GM12878 (cell line): ENCODE measurements around the gene RGS6. TPM values are rescaled to one million over a fixed set of nuclear protein-coding genes. Genes with fewer than 3 reads are reported as not detected.

Experiments used
- CREB1 ChIP-seq: IDR thresholded peaks from 2 replicates; pipeline ENCODE4 v1.6.1; 2012; ENCODE audit warnings: low read depth, mild to moderate bottlenecking, inconsistent platforms
- DPF2 ChIP-seq: fragments of 450-650 bp; IDR thresholded peaks from 2 replicates; pipeline ENCODE4 v1.6.1; 2017; ENCODE audit warnings: mild to moderate bottlenecking
- EP300 ChIP-seq, 2 experiments: fragments of 150-350 bp in 1 of 2; IDR thresholded peaks; 2 replicates each; pipeline ENCODE4 v1.6.1; 2011 to 2012; ENCODE audit warnings: low read depth in 2 of 2, low read length in 2 of 2, borderline replicate concordance in 1 of 2, improper control_type of control experiment in 1 of 2, inconsistent platforms in 1 of 2; ENCODE audit not compliant: control insufficient read depth in 1 of 2
- GATAD2B ChIP-seq: fragments of 450-650 bp; conservative IDR thresholded peaks from 2 replicates; pipeline ENCODE4 v1.6.1; 2017; ENCODE audit warnings: low read depth, mild to moderate bottlenecking, moderate library complexity
- HDAC2 ChIP-seq: fragments of 200-600 bp; sonication (generic); IDR thresholded peaks from 2 replicates; pipeline ENCODE4 v1.6.1; 2017
- HDGF ChIP-seq: fragments of 450-650 bp; IDR thresholded peaks from 2 replicates; pipeline ENCODE4 v1.6.1; 2016; ENCODE audit warnings: antibody characterized with exemption
- IKZF2 ChIP-seq, 2 experiments: fragments of 450-650 bp; IDR thresholded peaks; 2 replicates each; pipeline ENCODE4 v1.6.1; 2017; ENCODE audit warnings: mild to moderate bottlenecking in 2 of 2, moderate library complexity in 2 of 2
- MXI1 ChIP-seq: fragments of 150-350 bp; IDR thresholded peaks from 2 replicates; pipeline ENCODE4 v1.6.1; 2011; ENCODE audit warnings: low read depth, mild to moderate bottlenecking, inconsistent platforms, low read length, improper control_type of control experiment
- NFIC ChIP-seq: IDR thresholded peaks from 2 replicates; pipeline ENCODE4 v1.6.1; 2012; ENCODE audit warnings: low read depth, mild to moderate bottlenecking, inconsistent platforms, low read length, moderate library complexity
- NR2F1 ChIP-seq: fragments of 450-650 bp; conservative IDR thresholded peaks from 2 replicates; pipeline ENCODE4 v1.6.1; 2017; ENCODE audit warnings: mild to moderate bottlenecking
- PAX8 ChIP-seq: fragments of 450-650 bp; IDR thresholded peaks from 2 replicates; pipeline ENCODE4 v1.6.1; 2017; ENCODE audit warnings: mild to moderate bottlenecking, moderate library complexity
- POLR2A ChIP-seq: IDR thresholded peaks from 2 replicates; pipeline ENCODE4 v1.6.1; 2011; ENCODE audit warnings: low read depth, mild to moderate bottlenecking, low read length
- POU2F2 ChIP-seq: IDR thresholded peaks from 3 replicates; pipeline ENCODE4 v1.6.1; 2011; ENCODE audit warnings: low read depth, mild to moderate bottlenecking, low read length, borderline replicate concordance
- RAD21 ChIP-seq: IDR thresholded peaks from 2 replicates; pipeline ENCODE4 v1.6.1; 2011; ENCODE audit warnings: mild to moderate bottlenecking, low read depth, low read length, moderate library complexity; ENCODE audit not compliant: insufficient read depth
- SMC3 ChIP-seq: IDR thresholded peaks from 2 replicates; pipeline ENCODE4 v1.6.1; 2011; ENCODE audit warnings: low read length, improper control_type of control experiment, borderline replicate concordance
- SREBF2 ChIP-seq: IDR thresholded peaks from 2 replicates; pipeline ENCODE4 v1.6.1; 2012; ENCODE audit warnings: mild to moderate bottlenecking, low read length
- polyA plus RNA-seq, 11 experiments: library from polyadenylated mRNA; depleted of rRNA in 4 of 11; unstranded in 6 of 11; stranded (reverse) in 5 of 11; fragments of >200 nt; fragmentation: Nextera tagmentation in 4 of 11; fragmentation: Illumina TruSeq in 1 of 11; extraction: Ambion mirVana in 4 of 11; extraction: Trizol in 1 of 11; gene quantifications; 1 replicate in 1 of 11; 2 replicates in 10 of 11; pipeline versions ENCODE4 v1.2.1 to v1.2.3, GENCODE V29; 2011 to 2016; ENCODE audit warnings: inconsistent platforms in 2 of 11, missing spikeins in 2 of 11, low read depth in 1 of 11
- total RNA-seq, 4 experiments: library from RNA; depleted of rRNA in 3 of 4; stranded (reverse); fragments of >200 nt in 3 of 4; fragmentation: Illumina TruSeq in 1 of 4; extraction: Trizol in 1 of 4; gene quantifications; 2 replicates each; pipeline versions ENCODE4 v1.2.1 to v1.2.3, GENCODE V29; 2013 to 2021
- TF ChIP-seq, protein P1 (sequence below): IDR thresholded peaks from 2 replicates; pipeline ENCODE4 v1.6.1; 2012; ENCODE audit warnings: low read depth, low read length, improper control_type of control experiment
- TF ChIP-seq, protein P2 (sequence below): fragments of 150-350 bp; IDR thresholded peaks from 2 replicates; pipeline ENCODE4 v1.6.1; 2016; ENCODE audit warnings: low read depth, low read length
- TF ChIP-seq, protein P3 (sequence below): fragments of 450-650 bp; IDR thresholded peaks from 2 replicates; pipeline ENCODE4 v1.6.1; 2016; ENCODE audit warnings: mild to moderate bottlenecking
- TF ChIP-seq, protein P4 (sequence below): fragments of 450-650 bp; conservative IDR thresholded peaks from 2 replicates; pipeline ENCODE4 v1.6.1; 2017; ENCODE audit warnings: mild to moderate bottlenecking, moderate library complexity

Gene RGS6
- total and polyA plus RNA-seq, 10 of the 15 experiments (the other 5 are each of a cell fraction or from before 2014, with no cell fraction given), result 3.9 to 18.1 (median 12.4) TPM

- TF ChIP-seq, protein P1, sequence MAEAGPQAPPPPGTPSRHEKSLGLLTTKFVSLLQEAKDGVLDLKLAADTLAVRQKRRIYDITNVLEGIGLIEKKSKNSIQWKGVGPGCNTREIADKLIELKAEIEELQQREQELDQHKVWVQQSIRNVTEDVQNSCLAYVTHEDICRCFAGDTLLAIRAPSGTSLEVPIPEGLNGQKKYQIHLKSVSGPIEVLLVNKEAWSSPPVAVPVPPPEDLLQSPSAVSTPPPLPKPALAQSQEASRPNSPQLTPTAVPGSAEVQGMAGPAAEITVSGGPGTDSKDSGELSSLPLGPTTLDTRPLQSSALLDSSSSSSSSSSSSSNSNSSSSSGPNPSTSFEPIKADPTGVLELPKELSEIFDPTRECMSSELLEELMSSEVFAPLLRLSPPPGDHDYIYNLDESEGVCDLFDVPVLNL, result no peak
- TF ChIP-seq SREBF2, result no peak
- no peak for TF ChIP-seq HDGF
- peak in 1 of 2 experiments; percentile 58; a peak in 2 of 4 replicates for TF ChIP-seq EP300 (IDR thresholded peaks at IDR 0.05; ENCODE audit: borderline replicate concordance in 1 of 2, control insufficient read depth in 1 of 2, low read depth in 2 of 2, low read length in 2 of 2)
- TF ChIP-seq HDAC2, result no peak
- TF ChIP-seq, protein P2, sequence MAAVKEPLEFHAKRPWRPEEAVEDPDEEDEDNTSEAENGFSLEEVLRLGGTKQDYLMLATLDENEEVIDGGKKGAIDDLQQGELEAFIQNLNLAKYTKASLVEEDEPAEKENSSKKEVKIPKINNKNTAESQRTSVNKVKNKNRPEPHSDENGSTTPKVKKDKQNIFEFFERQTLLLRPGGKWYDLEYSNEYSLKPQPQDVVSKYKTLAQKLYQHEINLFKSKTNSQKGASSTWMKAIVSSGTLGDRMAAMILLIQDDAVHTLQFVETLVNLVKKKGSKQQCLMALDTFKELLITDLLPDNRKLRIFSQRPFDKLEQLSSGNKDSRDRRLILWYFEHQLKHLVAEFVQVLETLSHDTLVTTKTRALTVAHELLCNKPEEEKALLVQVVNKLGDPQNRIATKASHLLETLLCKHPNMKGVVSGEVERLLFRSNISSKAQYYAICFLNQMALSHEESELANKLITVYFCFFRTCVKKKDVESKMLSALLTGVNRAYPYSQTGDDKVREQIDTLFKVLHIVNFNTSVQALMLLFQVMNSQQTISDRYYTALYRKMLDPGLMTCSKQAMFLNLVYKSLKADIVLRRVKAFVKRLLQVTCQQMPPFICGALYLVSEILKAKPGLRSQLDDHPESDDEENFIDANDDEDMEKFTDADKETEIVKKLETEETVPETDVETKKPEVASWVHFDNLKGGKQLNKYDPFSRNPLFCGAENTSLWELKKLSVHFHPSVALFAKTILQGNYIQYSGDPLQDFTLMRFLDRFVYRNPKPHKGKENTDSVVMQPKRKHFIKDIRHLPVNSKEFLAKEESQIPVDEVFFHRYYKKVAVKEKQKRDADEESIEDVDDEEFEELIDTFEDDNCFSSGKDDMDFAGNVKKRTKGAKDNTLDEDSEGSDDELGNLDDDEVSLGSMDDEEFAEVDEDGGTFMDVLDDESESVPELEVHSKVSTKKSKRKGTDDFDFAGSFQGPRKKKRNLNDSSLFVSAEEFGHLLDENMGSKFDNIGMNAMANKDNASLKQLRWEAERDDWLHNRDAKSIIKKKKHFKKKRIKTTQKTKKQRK, result no peak
- no peak for TF ChIP-seq PAX8
- TF ChIP-seq POU2F2, result 0 out of 3 replicates have a peak, but pooled peaks have one; percentile 10
- no peak for TF ChIP-seq SMC3
- peak; percentile 86; the same call in 1 of the 2 replicates for TF ChIP-seq DPF2
- TF ChIP-seq RAD21, result no peak
- peak; percentile 75; the same call in 1 of the 2 replicates for TF ChIP-seq NFIC
- TF ChIP-seq, protein P3, sequence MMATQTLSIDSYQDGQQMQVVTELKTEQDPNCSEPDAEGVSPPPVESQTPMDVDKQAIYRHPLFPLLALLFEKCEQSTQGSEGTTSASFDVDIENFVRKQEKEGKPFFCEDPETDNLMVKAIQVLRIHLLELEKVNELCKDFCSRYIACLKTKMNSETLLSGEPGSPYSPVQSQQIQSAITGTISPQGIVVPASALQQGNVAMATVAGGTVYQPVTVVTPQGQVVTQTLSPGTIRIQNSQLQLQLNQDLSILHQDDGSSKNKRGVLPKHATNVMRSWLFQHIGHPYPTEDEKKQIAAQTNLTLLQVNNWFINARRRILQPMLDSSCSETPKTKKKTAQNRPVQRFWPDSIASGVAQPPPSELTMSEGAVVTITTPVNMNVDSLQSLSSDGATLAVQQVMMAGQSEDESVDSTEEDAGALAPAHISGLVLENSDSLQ, result peak; percentile 83
- TF ChIP-seq, protein P4, sequence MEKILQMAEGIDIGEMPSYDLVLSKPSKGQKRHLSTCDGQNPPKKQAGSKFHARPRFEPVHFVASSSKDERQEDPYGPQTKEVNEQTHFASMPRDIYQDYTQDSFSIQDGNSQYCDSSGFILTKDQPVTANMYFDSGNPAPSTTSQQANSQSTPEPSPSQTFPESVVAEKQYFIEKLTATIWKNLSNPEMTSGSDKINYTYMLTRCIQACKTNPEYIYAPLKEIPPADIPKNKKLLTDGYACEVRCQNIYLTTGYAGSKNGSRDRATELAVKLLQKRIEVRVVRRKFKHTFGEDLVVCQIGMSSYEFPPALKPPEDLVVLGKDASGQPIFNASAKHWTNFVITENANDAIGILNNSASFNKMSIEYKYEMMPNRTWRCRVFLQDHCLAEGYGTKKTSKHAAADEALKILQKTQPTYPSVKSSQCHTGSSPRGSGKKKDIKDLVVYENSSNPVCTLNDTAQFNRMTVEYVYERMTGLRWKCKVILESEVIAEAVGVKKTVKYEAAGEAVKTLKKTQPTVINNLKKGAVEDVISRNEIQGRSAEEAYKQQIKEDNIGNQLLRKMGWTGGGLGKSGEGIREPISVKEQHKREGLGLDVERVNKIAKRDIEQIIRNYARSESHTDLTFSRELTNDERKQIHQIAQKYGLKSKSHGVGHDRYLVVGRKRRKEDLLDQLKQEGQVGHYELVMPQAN, result 0 out of 2 replicates have a peak, but pooled peaks have one; percentile 20
- TF ChIP-seq GATAD2B, result no peak; the same call in 1 of the 2 replicates
- TF ChIP-seq NR2F1, result no peak
- no peak for TF ChIP-seq POLR2A
- peak; percentile 90 to 92 for TF ChIP-seq IKZF2 (IDR thresholded peaks at IDR 0.05)
- no peak for TF ChIP-seq CREB1
- no peak for TF ChIP-seq MXI1
These were observed 10.9 kb downstream of the RGS6 start (continued) for GRCh38 chr14:71942904-71943694.
